Effector CD4-positive, alpha-beta T cell (primary cell): ENCODE results near the gene HSD17B2.

Source experiments
- DNase-seq: peaks from one replicate; pipeline ENCODE4 v3.0.0-alpha.2; 2020

The HSD17B2 gene

GRCh38 chr16:82050909-82051357, 15.9 kb downstream of the HSD17B2 start:
- no peak for DNase-seq

GRCh38 chr16:82051656-82052055, 16.6 kb downstream of the HSD17B2 start:
- no peak for DNase-seq

- no peak for DNase-seq
Observed at GRCh38 chr16:82055117-82055516, 20.1 kb downstream of the HSD17B2 start.

GRCh38 chr16:82055728-82056549, 20.9 kb downstream of the HSD17B2 start:
- DNase-seq: no peak

- no peak for DNase-seq
Observed at GRCh38 chr16:82056550-82056896, 21.5 kb downstream of the HSD17B2 start.

GRCh38 chr16:82059161-82059982, 24.3 kb downstream of the HSD17B2 start:
- no peak for DNase-seq

GRCh38 chr16:82059983-82060421, 24.9 kb downstream of the HSD17B2 start:
- DNase-seq: no peak

GRCh38 chr16:82061861-82062525, 26.9 kb downstream of the HSD17B2 start:
- DNase-seq: no peak

GRCh38 chr16:82062645-82063058, 27.6 kb downstream of the HSD17B2 start:
- DNase-seq: no peak

- no peak for DNase-seq
Observed at GRCh38 chr16:82063456-82064082, 28.5 kb downstream of the HSD17B2 start.

GRCh38 chr16:82067042-82067803, 32.2 kb downstream of the HSD17B2 start:
- no peak for DNase-seq

GRCh38 chr16:82067804-82068325, 32.8 kb downstream of the HSD17B2 start:
- DNase-seq: no peak

GRCh38 chr16:82070656-82071369, 35.8 kb downstream of the HSD17B2 start:
- DNase-seq: no peak

- no peak for DNase-seq
Observed at GRCh38 chr16:82071421-82071820, 36.4 kb downstream of the HSD17B2 start.

- no peak for DNase-seq
Observed at GRCh38 chr16:82072313-82072712, 37.3 kb downstream of the HSD17B2 start.

GRCh38 chr16:82074019-82074558, 39.0 kb downstream of the HSD17B2 start:
- no peak for DNase-seq

GRCh38 chr16:82078125-82078524, 43.1 kb downstream of the HSD17B2 start:
- DNase-seq: no peak

- DNase-seq: no peak
Observed at GRCh38 chr16:82079892-82080291, 44.8 kb downstream of the HSD17B2 start.

GRCh38 chr16:82081264-82081663, 46.2 kb downstream of the HSD17B2 start:
- no peak for DNase-seq

GRCh38 chr16:82082097-82082496, 47.0 kb downstream of the HSD17B2 start:
- DNase-seq: no peak
